Measurements from ENCODE around the gene CUBN. TPM values are rescaled to one million over a fixed set of nuclear protein-coding genes. Genes with fewer than 3 reads are reported as not detected.

CUBN gene
- total RNA-seq, 1 experiment from 2014 or later, result 0.46 TPM

- POLR2A ChIA-PET, result no interaction called here
- no peaks in the 10 kb centered on the region for H3K36me3 Mint-ChIP-seq
- H3K27me3 Mint-ChIP-seq (ENCODE audit: low read depth), result peaks cover 2% of the 10 kb centered on the region; the same call in 1 of the 2 replicates
- no peak overlapping the region for H3K4me3 Mint-ChIP-seq
- TF ChIP-seq ZNF263 (CRISPR knock-in tag; IDR thresholded peaks at IDR 0.05; ENCODE audit: low read depth) (no peak), PREB (CRISPR knock-in tag; IDR thresholded peaks at IDR 0.05; ENCODE audit: borderline replicate concordance) (no peak), SOX15 (CRISPR knock-in tag; IDR thresholded peaks at IDR 0.05) (no peak), MYBL2 (CRISPR knock-in tag; IDR thresholded peaks at IDR 0.05) (no peak), SMAD4 (CRISPR knock-in tag; IDR thresholded peaks at IDR 0.05) (no peak), ATF6 (CRISPR knock-in tag; IDR thresholded peaks at IDR 0.05) (no peak), STAT6 (CRISPR knock-in tag; conservative IDR thresholded peaks at IDR 0.05; ENCODE audit: low read depth) (no peak)
- no peaks in the 10 kb centered on the region for H3K9me3 Mint-ChIP-seq
- H3K4me1 Mint-ChIP-seq, result peaks cover 6% of the 10 kb centered on the region
- DNase-seq (ENCODE audit: low spot score) (no peak), ATAC-seq (no peak)
- CTCF ChIA-PET, result no interaction called here
- H3K27ac Mint-ChIP-seq, result no peak overlapping the region
Measured at GRCh38 chr10:16933783-16934182, 195.8 kb downstream of the CUBN start.

- DNase-seq (ENCODE audit: low spot score), result no peak
- H3K9me3 Mint-ChIP-seq, result no peaks in the 10 kb centered on the region
- ATAC-seq, result no peak
- peaks cover 7% of the 10 kb centered on the region for H3K4me1 Mint-ChIP-seq
- H3K36me3 Mint-ChIP-seq, result no peaks in the 10 kb centered on the region
- ChIA-PET POLR2A (no interaction called here), CTCF (no interaction called here)
- no peak overlapping the region for H3K27ac Mint-ChIP-seq
- peaks cover 2% of the 10 kb centered on the region; the same call in 1 of the 2 replicates for H3K27me3 Mint-ChIP-seq (ENCODE audit: low read depth)
- no peak overlapping the region for H3K4me3 Mint-ChIP-seq
- no peak for TF ChIP-seq TEAD4 (CRISPR knock-in tag; IDR thresholded peaks at IDR 0.05)
- no peak for TF ChIP-seq GTF2I (CRISPR knock-in tag; conservative IDR thresholded peaks at IDR 0.05)
- TF ChIP-seq ZNF423 (CRISPR knock-in tag; IDR thresholded peaks at IDR 0.05), result no peak
- TF ChIP-seq ESRRA (CRISPR knock-in tag; IDR thresholded peaks at IDR 0.05; ENCODE audit: borderline replicate concordance), result no peak
- no peak for TF ChIP-seq PRRX2 (CRISPR knock-in tag; IDR thresholded peaks at IDR 0.05)
- TF ChIP-seq ZMAT4 (CRISPR knock-in tag; IDR thresholded peaks at IDR 0.05), result no peak
- TF ChIP-seq TEAD1 (CRISPR knock-in tag; IDR thresholded peaks at IDR 0.05), result no peak
- no peak for TF ChIP-seq ZNF396 (CRISPR knock-in tag; IDR thresholded peaks at IDR 0.05; ENCODE audit: borderline replicate concordance)
- no peak for TF ChIP-seq NFATC4 (CRISPR knock-in tag; IDR thresholded peaks at IDR 0.05)
- no peak for TF ChIP-seq RORB (CRISPR knock-in tag; IDR thresholded peaks at IDR 0.05)
- TF ChIP-seq ATF6 (CRISPR knock-in tag; IDR thresholded peaks at IDR 0.05), result no peak
- TF ChIP-seq SMAD3 (CRISPR knock-in tag; IDR thresholded peaks at IDR 0.05; ENCODE audit: borderline replicate concordance), result no peak
- TF ChIP-seq SP1 (CRISPR knock-in tag; conservative IDR thresholded peaks at IDR 0.05), result no peak
- no peak for TF ChIP-seq ZNF121 (CRISPR knock-in tag; IDR thresholded peaks at IDR 0.05)
- TF ChIP-seq ZNF263 (CRISPR knock-in tag; IDR thresholded peaks at IDR 0.05; ENCODE audit: low read depth), result no peak
- TF ChIP-seq ATF3 (CRISPR knock-in tag; conservative IDR thresholded peaks at IDR 0.05), result no peak
- TF ChIP-seq KAT7 (CRISPR knock-in tag; IDR thresholded peaks at IDR 0.05; ENCODE audit: borderline replicate concordance), result no peak
- TF ChIP-seq ZNF281 (CRISPR knock-in tag; IDR thresholded peaks at IDR 0.05), result no peak
Measured at GRCh38 chr10:16931930-16932329, 197.7 kb downstream of the CUBN start.

All from WTC11 (cell line).